Body of pancreas (tissue), 4 donors: ENCODE results near the gene ATXN7L1.
A peak's percentile ranks its signal among the peaks of the same experiment; 100 is the strongest.

Source experiments
- CTCF ChIP-seq, 7 experiments: fragments of 450-650 bp in 4 of 7; fragments of 200-600 bp in 3 of 7; sonication (generic) in 3 of 7; IDR thresholded peaks; one replicate each; pipeline ENCODE4 v1.5.1; 2016 to 2019; ENCODE audit warnings: antibody characterized with exemption in 7 of 7
- POLR2A ChIP-seq, 3 donors: fragments of 450-650 bp; IDR thresholded peaks; one replicate each; pipeline ENCODE4 v1.6.1; 2016; ENCODE audit warnings: antibody characterized with exemption in 3 of 3, mild to moderate bottlenecking in 2 of 3

GRCh38 chr7:105691680-105692564, 184.5 kb downstream of the ATXN7L1 start:
- TF ChIP-seq POLR2A (IDR thresholded peaks at IDR 0.05) (peak in 2 of 3 donors; percentile 46 to 53), CTCF (IDR thresholded peaks at IDR 0.05) (peak in 2 of 7 experiments; percentile 0 to 11)
